Caco-2 (cell line): ENCODE results near the gene IL17RC. TPM values are rescaled to one million over a fixed set of nuclear protein-coding genes. Genes with fewer than 3 reads are reported as not detected.
A peak's percentile ranks its signal among the peaks of the same experiment; 100 is the strongest.

Source experiments
- BruUV-seq: library from RNA; stranded (reverse); fragments of 400-500 nt; replicated peaks from 2 replicates; lab custom pipeline; 2021; lab: Mats Ljungman, UMichigan
- CTCF ChIA-PET: fragments of 300-600 bp; sonication (Branson Sonifier 250); formaldehyde crosslinking; loops from one replicate; lab custom pipeline; 2022; ENCODE audit warnings: antibody characterized with exemption; lab: Charles Lee
- POLR2A ChIA-PET: fragments of 300-600 bp; sonication (Branson Sonifier 250); formaldehyde crosslinking; loops from one replicate; lab custom pipeline; 2022; ENCODE audit warnings: antibody characterized with exemption; lab: Charles Lee
- DNase-seq, 2 experiments: peaks; one replicate each; pipeline versions ENCODE4 v3.0.0 to v3.0.0-alpha.2; 2020 to 2022
- H3K27me3 ChIP-seq: replicated peaks from 2 replicates; pipeline ENCODE4 v1.6.0; 2011; ENCODE audit warnings: low read length; ENCODE audit not compliant: control insufficient read depth, insufficient read depth
- H3K36me3 ChIP-seq: 2 replicates; pipeline ENCODE4 v1.5.1; 2011; ENCODE audit warnings: low read length; ENCODE audit not compliant: control insufficient read depth, insufficient read depth
- H3K4me1 ChIP-seq: fragments of 250-450 bp; sonication (Bioruptor Pico); 2 replicates; pipeline ENCODE4 v1.5.1; 2020; ENCODE audit warnings: mild to moderate bottlenecking
- H3K4me3 ChIP-seq: 2 replicates; pipeline ENCODE4 v1.5.1; 2011; ENCODE audit warnings: low read depth, mild to moderate bottlenecking, control low read depth, low read length
- H3K9me3 ChIP-seq: fragments of 250-450 bp; sonication (Bioruptor Pico); 2 replicates; pipeline ENCODE4 v1.5.1; 2020; ENCODE audit warnings: mild to moderate bottlenecking, moderate library complexity
- H3K27ac Mint-ChIP-seq: one replicate; pipeline ENCODE4 v1.8.0; 2022; ENCODE audit warnings: mixed read lengths; ENCODE audit not compliant: unreplicated experiment
- H3K27me3 Mint-ChIP-seq: one replicate; pipeline ENCODE4 v1.8.0; 2022; ENCODE audit warnings: mixed read lengths; ENCODE audit not compliant: insufficient read depth, unreplicated experiment
- H3K36me3 Mint-ChIP-seq: one replicate; pipeline ENCODE4 v1.8.0; 2022; ENCODE audit warnings: mild to moderate bottlenecking, mixed read lengths; ENCODE audit not compliant: insufficient read depth, unreplicated experiment
- H3K4me1 Mint-ChIP-seq: one replicate; pipeline ENCODE4 v1.8.0; 2022; ENCODE audit warnings: low read depth, mixed read lengths; ENCODE audit not compliant: unreplicated experiment
- H3K4me3 Mint-ChIP-seq: one replicate; pipeline ENCODE4 v1.8.0; 2022; ENCODE audit warnings: mild to moderate bottlenecking, moderate library complexity, mixed read lengths; ENCODE audit not compliant: unreplicated experiment
- H3K9me3 Mint-ChIP-seq: one replicate; pipeline ENCODE4 v1.8.0; 2022; ENCODE audit warnings: mixed read lengths; ENCODE audit not compliant: unreplicated experiment
- intact Hi-C: fragments of 100-400 bp; cut with micrococcal nuclease; formaldehyde crosslinking; loops from one replicate; pipeline ENCODE4 v1.10.0; 2022; ENCODE audit not compliant: unreplicated experiment
- total RNA-seq: library from RNA; stranded (reverse); gene quantifications from 2 replicates; pipeline ENCODE4 v1.2.3, GENCODE V29; 2022
- TF ChIP-seq, protein P1 (sequence below), 2 experiments: fragments of 200-600 bp in 1 of 2; IDR thresholded peaks; 1 replicate in 1 of 2; 2 replicates in 1 of 2; pipeline versions ENCODE4 v1.5.1 to v1.8.0; 2011 to 2022; ENCODE audit warnings: antibody characterized with exemption in 1 of 2, control low read depth in 1 of 2, inconsistent platforms in 1 of 2, low read depth in 1 of 2, low read length in 1 of 2, mild to moderate bottlenecking in 1 of 2, moderate library complexity in 1 of 2; ENCODE audit not compliant: insufficient read depth in 1 of 2, severe bottlenecking in 1 of 2, unreplicated experiment in 1 of 2

Gene IL17RC
- total RNA-seq, 1 experiment from 2014 or later = 11.3 TPM

DNA sequence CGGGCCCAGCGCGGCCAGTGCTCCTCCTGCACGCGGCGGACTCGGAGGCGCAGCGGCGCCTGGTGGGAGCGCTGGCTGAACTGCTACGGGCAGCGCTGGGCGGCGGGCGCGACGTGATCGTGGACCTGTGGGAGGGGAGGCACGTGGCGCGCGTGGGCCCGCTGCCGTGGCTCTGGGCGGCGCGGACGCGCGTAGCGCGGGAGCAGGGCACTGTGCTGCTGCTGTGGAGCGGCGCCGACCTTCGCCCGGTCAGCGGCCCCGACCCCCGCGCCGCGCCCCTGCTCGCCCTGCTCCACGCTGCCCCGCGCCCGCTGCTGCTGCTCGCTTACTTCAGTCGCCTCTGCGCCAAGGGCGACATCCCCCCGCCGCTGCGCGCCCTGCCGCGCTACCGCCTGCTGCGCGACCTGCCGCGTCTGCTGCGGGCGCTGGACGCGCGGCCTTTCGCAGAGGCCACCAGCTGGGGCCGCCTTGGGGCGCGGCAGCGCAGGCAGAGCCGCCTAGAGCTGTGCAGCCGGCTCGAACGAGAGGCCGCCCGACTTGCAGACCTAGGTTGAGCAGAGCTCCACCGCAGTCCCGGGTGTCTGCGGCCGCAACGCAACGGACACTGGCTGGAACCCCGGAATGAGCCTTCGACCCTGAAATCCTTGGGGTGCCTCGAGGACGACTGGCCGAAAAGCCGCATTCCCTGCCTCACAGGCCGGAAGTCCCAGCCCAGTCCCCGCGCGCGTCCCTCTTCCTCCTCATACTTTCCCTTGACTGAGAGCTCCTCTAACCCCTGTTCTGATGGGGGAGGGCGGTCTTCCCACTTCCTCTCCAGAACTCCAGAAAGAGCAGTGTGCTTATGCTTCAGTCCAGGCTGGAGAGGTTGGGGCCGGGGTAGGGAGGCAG lies 1.4 kb upstream of the IL17RC start:
- Histone ChIP-seq H3K4me1 (peaks cover 21% of the 10 kb centered on the region), H3K36me3 (peaks cover 3% of the 10 kb centered on the region; the same call in 1 of the 2 replicates), H3K27me3 (no peaks in the 10 kb centered on the region), H3K9me3 (no peaks in the 10 kb centered on the region), H3K4me3 (peak overlapping the region; percentile 73)
- Mint-ChIP-seq H3K27ac (peak overlapping the region; percentile 76), H3K27me3 (no peaks in the 10 kb centered on the region), H3K36me3 (peaks cover 33% of the 10 kb centered on the region), H3K4me3 (peak overlapping the region; percentile 89), H3K4me1 (no peaks in the 10 kb centered on the region), H3K9me3 (no peaks in the 10 kb centered on the region)
- intact Hi-C loops = loop anchor here (1.0 to 5.0 kb wide), 7 partner anchors 13 to 73 kb away; partner anchors contain the start of genes IL17RE, JAGN1 and RPUSD3
- no TSS peak for BruUV-seq
- ChIA-PET POLR2A (interaction anchor here (0.7 to 3.9 kb wide), 7 partner anchors 13 to 31 kb away, joined by 3 to 31 read pairs (median 6); partner anchors contain the start of genes CRELD1 and IL17RE), CTCF (interaction anchor here (0.7 to 5.0 kb wide), 10 partner anchors 12 to 74 kb away, joined by 3 to 63 read pairs (median 4); partner anchors contain the start of genes CRELD1 and IL17RE)
- DNase-seq = peak; percentile 67 to 84
- TF ChIP-seq, protein P1, sequence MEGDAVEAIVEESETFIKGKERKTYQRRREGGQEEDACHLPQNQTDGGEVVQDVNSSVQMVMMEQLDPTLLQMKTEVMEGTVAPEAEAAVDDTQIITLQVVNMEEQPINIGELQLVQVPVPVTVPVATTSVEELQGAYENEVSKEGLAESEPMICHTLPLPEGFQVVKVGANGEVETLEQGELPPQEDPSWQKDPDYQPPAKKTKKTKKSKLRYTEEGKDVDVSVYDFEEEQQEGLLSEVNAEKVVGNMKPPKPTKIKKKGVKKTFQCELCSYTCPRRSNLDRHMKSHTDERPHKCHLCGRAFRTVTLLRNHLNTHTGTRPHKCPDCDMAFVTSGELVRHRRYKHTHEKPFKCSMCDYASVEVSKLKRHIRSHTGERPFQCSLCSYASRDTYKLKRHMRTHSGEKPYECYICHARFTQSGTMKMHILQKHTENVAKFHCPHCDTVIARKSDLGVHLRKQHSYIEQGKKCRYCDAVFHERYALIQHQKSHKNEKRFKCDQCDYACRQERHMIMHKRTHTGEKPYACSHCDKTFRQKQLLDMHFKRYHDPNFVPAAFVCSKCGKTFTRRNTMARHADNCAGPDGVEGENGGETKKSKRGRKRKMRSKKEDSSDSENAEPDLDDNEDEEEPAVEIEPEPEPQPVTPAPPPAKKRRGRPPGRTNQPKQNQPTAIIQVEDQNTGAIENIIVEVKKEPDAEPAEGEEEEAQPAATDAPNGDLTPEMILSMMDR (IDR thresholded peaks at IDR 0.05; ENCODE audit: insufficient read depth in 1 of 2, low read depth in 1 of 2, low read length in 1 of 2, severe bottlenecking in 1 of 2, unreplicated experiment in 1 of 2) = peak; percentile 9 to 40

DNA sequence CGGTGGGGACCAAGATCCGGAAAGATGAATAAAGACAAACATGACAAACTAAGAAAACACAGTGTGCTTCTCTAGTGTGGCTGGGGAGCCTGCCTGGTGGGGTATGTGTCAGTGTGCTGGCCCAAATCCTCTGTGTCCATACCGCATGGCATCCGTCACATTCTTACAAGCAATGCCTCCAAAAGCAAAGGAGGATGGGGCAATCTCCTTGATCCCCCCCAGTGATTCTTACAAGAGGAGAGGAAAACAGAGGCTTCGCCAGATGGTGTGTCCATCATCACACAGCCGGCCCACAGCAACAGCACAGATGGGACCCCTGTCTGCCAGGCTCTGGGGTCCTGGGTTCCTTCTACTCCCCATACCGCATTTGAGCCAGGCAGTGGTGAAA lies 558 bp upstream of the IL17RC start:
- ChIA-PET POLR2A (interaction anchor here (0.6 to 3.9 kb wide), 7 partner anchors 12 to 36 kb away, joined by 3 to 31 read pairs (median 6); partner anchors contain the start of genes CRELD1 and IL17RE), CTCF (interaction anchor here (0.7 to 5.0 kb wide), 6 partner anchors 14 to 106 kb away, joined by 3 to 63 read pairs (median 7); partner anchors contain the start of genes CRELD1, IL17RE and TTLL3)
- H3K4me1 Mint-ChIP-seq = no peaks in the 10 kb centered on the region
- BruUV-seq = TSS peak; percentile 32
- H3K4me1 ChIP-seq = peaks cover 21% of the 10 kb centered on the region
- intact Hi-C loops = loop anchor here (1.0 to 5.0 kb wide), 3 partner anchors 16 to 74 kb away; partner anchors contain the start of gene RPUSD3
- H3K27me3 ChIP-seq = no peaks in the 10 kb centered on the region
- TF ChIP-seq, protein P1 (IDR thresholded peaks at IDR 0.05; ENCODE audit: insufficient read depth in 1 of 2, low read depth in 1 of 2, low read length in 1 of 2, severe bottlenecking in 1 of 2, unreplicated experiment in 1 of 2) = no peak
- no peak for DNase-seq
- H3K27ac Mint-ChIP-seq = peak overlapping the region; percentile 76
- no peaks in the 10 kb centered on the region for H3K9me3 ChIP-seq
- peak overlapping the region; percentile 89 for H3K4me3 Mint-ChIP-seq
- no peaks in the 10 kb centered on the region for H3K9me3 Mint-ChIP-seq
- peaks cover 3% of the 10 kb centered on the region; the same call in 1 of the 2 replicates for H3K36me3 ChIP-seq
- peaks cover 25% of the 10 kb centered on the region for H3K36me3 Mint-ChIP-seq
- H3K27me3 Mint-ChIP-seq = no peaks in the 10 kb centered on the region
- H3K4me3 ChIP-seq = peak overlapping the region; percentile 73

DNA sequence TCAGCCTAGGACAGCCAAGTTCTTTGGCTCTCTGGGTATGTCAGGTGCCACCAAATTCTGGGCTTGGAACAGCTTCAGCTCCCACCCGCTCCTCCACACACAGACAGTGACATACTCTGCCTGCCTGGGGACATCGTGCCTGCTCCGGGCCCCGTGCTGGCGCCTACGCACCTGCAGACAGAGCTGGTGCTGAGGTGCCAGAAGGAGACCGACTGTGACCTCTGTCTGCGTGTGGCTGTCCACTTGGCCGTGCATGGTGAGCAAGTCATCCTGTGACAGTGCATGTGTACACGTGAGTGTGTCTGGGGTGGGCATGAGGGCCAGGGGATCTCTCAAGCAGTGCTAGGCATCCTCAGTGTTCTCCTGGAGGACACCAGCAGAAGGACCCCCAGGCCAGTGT lies 922 bp downstream of the IL17RC start:
- no TSS peak for BruUV-seq
- peak overlapping the region; percentile 89 for H3K4me3 Mint-ChIP-seq
- CTCF ChIA-PET = interaction anchor here (0.8 to 5.0 kb wide), 3 partner anchors 15 to 28 kb away, joined by 4 to 63 read pairs (median 7); partner anchors contain the start of genes CRELD1 and IL17RE
- DNase-seq = no peak
- POLR2A ChIA-PET = interaction anchor here (0.6 kb wide), 1 partner anchor 15 kb away, joined by 3 read pairs; no protein-coding TSS in a partner anchor
- no peaks in the 10 kb centered on the region for H3K9me3 Mint-ChIP-seq
- Histone ChIP-seq H3K4me1 (peaks cover 21% of the 10 kb centered on the region), H3K9me3 (no peaks in the 10 kb centered on the region), H3K27me3 (no peaks in the 10 kb centered on the region), H3K36me3 (peaks cover 3% of the 10 kb centered on the region; the same call in 1 of the 2 replicates), H3K4me3 (no peak overlapping the region)
- H3K4me1 Mint-ChIP-seq = no peaks in the 10 kb centered on the region
- no peaks in the 10 kb centered on the region for H3K27me3 Mint-ChIP-seq
- peak overlapping the region; percentile 76 for H3K27ac Mint-ChIP-seq
- intact Hi-C loops = loop anchor here (2.0 to 5.0 kb wide), 2 partner anchors 29 to 76 kb away; partner anchors contain the start of gene RPUSD3
- TF ChIP-seq, protein P1 (IDR thresholded peaks at IDR 0.05; ENCODE audit: insufficient read depth in 1 of 2, low read depth in 1 of 2, low read length in 1 of 2, severe bottlenecking in 1 of 2, unreplicated experiment in 1 of 2) = no peak
- H3K36me3 Mint-ChIP-seq = peaks cover 13% of the 10 kb centered on the region
